PC-9 (cell line): Measurements from ENCODE around the gene CCDC146.

Experiments used
- CTCF ChIP-seq: fragments of 200-600 bp; sonication (generic); conservative IDR thresholded peaks from 2 replicates; pipeline ENCODE4 v1.6.1; 2017; ENCODE audit warnings: mixed run types, antibody characterized with exemption, mild to moderate bottlenecking, moderate library complexity
- EZH2 ChIP-seq: fragments of 200-600 bp; sonication (generic); IDR thresholded peaks from 2 replicates; pipeline ENCODE4 v1.8.0; 2017; ENCODE audit warnings: antibody characterized with exemption, low read depth

GRCh38 chr7:77184990-77185389, 62.6 kb downstream of the CCDC146 start:
- TF ChIP-seq CTCF, result no peak
- TF ChIP-seq EZH2, result no peak
